CD4-positive, alpha-beta T cell treated with Interferon alpha-2 for 1 hour (primary cell): ENCODE data around the gene RIMS3.
A peak's percentile ranks its signal among the peaks of the same experiment; 100 is the strongest.

Experiments
- DNase-seq, 2 donors: peaks; one replicate each; pipeline ENCODE4 v3.0.0-alpha.2; 2020 to 2022

The RIMS3 gene

DNA sequence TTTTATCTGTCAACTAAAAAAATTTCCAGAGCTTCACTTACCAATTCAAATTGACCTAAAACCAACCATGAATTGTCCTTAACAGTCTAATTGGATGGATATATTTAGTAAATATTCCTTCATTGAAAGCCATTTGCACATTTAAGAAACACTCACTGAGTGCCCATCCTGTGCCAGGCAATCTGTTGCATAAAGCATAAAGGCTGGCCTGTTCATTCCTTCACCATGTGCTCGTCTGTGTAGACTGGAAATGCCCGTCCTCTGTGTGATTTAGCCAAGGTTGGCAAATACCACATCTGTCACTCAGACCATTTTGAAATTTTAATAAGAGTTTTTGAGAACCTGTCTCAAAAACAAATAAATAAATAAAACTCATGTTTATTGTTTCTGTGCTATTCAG is 76.9 kb downstream of the RIMS3 start:
- no peak for DNase-seq

DNA sequence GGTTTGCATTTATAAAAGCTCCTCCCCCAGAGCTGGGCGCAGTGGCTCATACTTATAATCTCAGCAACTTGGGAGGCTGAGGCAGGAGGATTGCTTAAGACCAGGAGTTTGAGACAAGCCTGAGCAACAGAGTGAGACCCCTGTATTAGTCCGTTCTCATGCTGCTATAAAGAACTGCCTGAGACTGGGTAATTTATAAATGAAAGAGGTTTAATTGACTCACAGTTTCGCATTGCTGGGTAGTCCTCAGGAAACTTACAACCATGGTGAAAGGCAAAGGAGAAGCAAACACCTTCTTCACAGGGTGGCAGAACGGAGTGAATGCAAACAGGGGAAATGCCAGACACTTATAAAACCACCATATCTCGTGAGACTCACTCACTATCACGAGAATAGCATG is 81.5 kb downstream of the RIMS3 start:
- DNase-seq: no peak

DNA sequence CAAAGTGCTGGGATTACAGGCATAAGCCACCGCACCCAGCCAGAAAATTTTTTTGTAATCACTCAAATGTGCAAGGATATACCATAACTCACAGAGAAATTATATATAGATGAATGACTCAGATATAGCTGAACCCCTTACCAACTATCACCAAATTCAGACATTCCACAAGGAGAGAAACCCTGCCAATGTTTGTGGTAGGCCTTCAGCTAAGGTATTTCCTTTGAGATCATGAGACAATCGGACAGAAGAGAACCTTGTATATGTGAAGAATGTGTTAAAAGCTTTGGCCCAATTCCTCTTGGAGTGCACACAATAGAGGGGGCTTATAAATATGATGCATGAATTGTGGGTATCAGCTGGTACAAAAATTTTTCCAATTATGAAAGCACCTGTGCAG is 83.4 kb downstream of the RIMS3 start:
- DNase-seq: no peak

DNA sequence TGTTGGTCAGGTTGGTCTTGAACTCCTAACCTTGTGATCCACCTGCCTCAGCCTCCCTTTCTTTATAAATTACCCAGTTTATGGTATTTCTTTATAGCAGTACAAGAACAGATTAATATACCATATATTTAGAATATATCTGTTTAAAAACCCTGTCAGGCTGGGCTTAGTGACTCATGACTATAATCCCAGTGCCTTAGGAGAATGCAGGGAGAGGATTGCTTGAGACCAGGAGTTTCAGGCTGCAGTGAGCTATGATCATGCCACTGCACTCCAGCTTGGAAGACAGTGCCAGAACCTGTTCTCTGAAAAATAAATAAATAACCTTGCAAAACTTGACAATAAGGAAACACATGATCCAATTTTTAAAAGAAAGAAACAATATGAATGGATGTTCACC is 90.1 kb downstream of the RIMS3 start:
- DNase-seq: no peak

DNA sequence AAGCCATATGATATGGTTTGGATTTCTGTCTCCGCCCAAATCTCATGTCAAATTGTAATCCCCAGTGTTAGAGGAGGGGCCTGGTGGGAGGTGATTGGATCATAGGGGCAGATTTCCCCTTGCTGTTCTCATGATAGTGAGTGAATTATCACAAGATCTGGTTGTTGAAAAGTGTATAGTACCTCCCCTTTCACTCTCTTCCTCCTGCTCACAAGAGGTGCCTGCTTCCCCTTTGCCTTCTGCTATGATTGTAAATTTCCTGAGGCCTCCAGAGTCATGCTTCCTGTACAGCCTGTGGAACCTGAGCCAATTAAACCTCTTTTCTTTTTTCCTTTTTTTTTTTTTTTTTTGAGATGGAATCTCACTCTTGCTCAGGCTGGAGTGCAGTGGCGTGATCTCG is 90.7 kb downstream of the RIMS3 start:
- DNase-seq: peak; percentile 3 to 5
